Fibroblast of lung (primary cell): Measurements from ENCODE around the gene NEK7. TPM values are rescaled to one million over a fixed set of nuclear protein-coding genes. Genes with fewer than 3 reads are reported as not detected.

Experiments used
- DNase-seq, 2 donors: peaks; one replicate each; pipeline versions ENCODE4 v3.0.0 to v3.0.0-alpha.2; 2010; ENCODE audit warnings: low read depth in 2 of 2
- H2AFZ ChIP-seq: 2 replicates; pipeline ENCODE4 v1.5.1; 2012; ENCODE audit warnings: low read length, control low read depth, inconsistent platforms
- H3K27ac ChIP-seq: 2 replicates; pipeline ENCODE4 v1.5.1; 2011; ENCODE audit warnings: low read length, control low read depth; ENCODE audit not compliant: insufficient read depth
- H3K27me3 ChIP-seq: 2 replicates; pipeline ENCODE4 v1.5.1; 2011; ENCODE audit warnings: mild to moderate bottlenecking, low read length; ENCODE audit not compliant: control insufficient read depth, insufficient read depth
- H3K36me3 ChIP-seq: 2 replicates; pipeline ENCODE4 v1.5.1; 2011; ENCODE audit warnings: low read length; ENCODE audit not compliant: control insufficient read depth, insufficient read depth
- H3K4me1 ChIP-seq: 2 replicates; pipeline ENCODE4 v1.5.1; 2011; ENCODE audit warnings: low read length; ENCODE audit not compliant: control insufficient read depth, insufficient read depth; ENCODE audit errors: extremely low read depth
- H3K4me2 ChIP-seq: 2 replicates; pipeline ENCODE4 v1.5.1; 2011; ENCODE audit warnings: low read length, control low read depth; ENCODE audit not compliant: insufficient read depth; ENCODE audit errors: extremely low read depth
- H3K4me3 ChIP-seq, 4 experiments: fragments of 200-600 bp in 1 of 4; sonication (generic) in 1 of 4; replicated peaks in 1 of 4; 2 replicates each; pipeline ENCODE4 v1.5.1; 2011 to 2016; ENCODE audit warnings: low read length in 4 of 4, low read depth in 3 of 4, mild to moderate bottlenecking in 3 of 4, control low read depth in 2 of 4, inconsistent platforms in 1 of 4, mixed read lengths in 1 of 4; ENCODE audit not compliant: insufficient read depth in 1 of 4; ENCODE audit errors: control extremely low read depth in 1 of 4
- H3K79me2 ChIP-seq: 2 replicates; pipeline ENCODE4 v1.5.1; 2012; ENCODE audit warnings: mild to moderate bottlenecking, low read length, inconsistent platforms; ENCODE audit not compliant: control insufficient read depth, insufficient read depth
- H3K9ac ChIP-seq: 2 replicates; pipeline ENCODE4 v1.5.1; 2011; ENCODE audit warnings: mild to moderate bottlenecking, low read length, control low read depth; ENCODE audit not compliant: insufficient read depth
- H3K9me3 ChIP-seq: 2 replicates; pipeline ENCODE4 v1.5.1; 2012; ENCODE audit warnings: low read depth, low read length; ENCODE audit not compliant: control insufficient read depth, insufficient read depth
- H4K20me1 ChIP-seq: 2 replicates; pipeline ENCODE4 v1.5.1; 2011; ENCODE audit warnings: low read length; ENCODE audit not compliant: control insufficient read depth, insufficient read depth; ENCODE audit errors: extremely low read depth
- CTCF ChIP-seq, 2 donors: IDR thresholded peaks in 1 of 2; conservative IDR thresholded peaks in 1 of 2; 1 replicate in 1 of 2; 2 replicates in 1 of 2; pipeline ENCODE4 v1.5.1; 2011 to 2012; ENCODE audit warnings: low read length in 2 of 2, control low read depth in 1 of 2, inconsistent platforms in 1 of 2, low read depth in 1 of 2, mild to moderate bottlenecking in 1 of 2
- EZH2 ChIP-seq: IDR thresholded peaks from 2 replicates; pipeline ENCODE4 v1.5.1; 2012; ENCODE audit warnings: low read length, control low read depth, mild to moderate bottlenecking; ENCODE audit errors: missing control alignments
- polyA plus RNA-seq, 2 donors: library from polyadenylated mRNA; depleted of rRNA in 1 of 2; stranded (reverse) in 1 of 2; unstranded in 1 of 2; fragments of >200 nt; gene quantifications; 2 replicates each; pipeline ENCODE4 v1.2.1, GENCODE V29; 2011 to 2012; ENCODE audit warnings: missing spikeins in 1 of 2
- total RNA-seq: library from RNA; depleted of rRNA; stranded (reverse); fragments of >200 nt; gene quantifications from 2 replicates; pipeline ENCODE4 v1.2.1, GENCODE V29; 2014

Gene NEK7
- total and polyA plus RNA-seq, 2 donors (not counting 1 experiment from before 2014, with no cell fraction given), result 90.5 to 207 TPM

GRCh38 chr1:198174297-198174696 lies 17.5 kb downstream of the NEK7 start:
- H4K20me1 ChIP-seq, result no peaks in the 10 kb centered on the region
- no peak overlapping the region for H3K4me3 ChIP-seq
- DNase-seq, result peak in 1 of 2 donors; percentile 52
- H3K4me1 ChIP-seq, result no peaks in the 10 kb centered on the region
- no peak overlapping the region for H3K9ac ChIP-seq
- H3K9me3 ChIP-seq, result no peaks in the 10 kb centered on the region
- peaks cover 87% of the 10 kb centered on the region for H3K79me2 ChIP-seq
- TF ChIP-seq CTCF (conservative IDR thresholded peaks at IDR 0.05 in 1 of 2, IDR thresholded peaks at IDR 0.05 in 1 of 2; ENCODE audit: low read depth in 1 of 2, low read length in 2 of 2) (no peak), EZH2 (no peak)
- no peaks in the 10 kb centered on the region for H3K27me3 ChIP-seq
- H3K36me3 ChIP-seq, result no peaks in the 10 kb centered on the region
- H3K4me2 ChIP-seq, result no peak overlapping the region
- H2AFZ ChIP-seq, result no peak overlapping the region
- H3K27ac ChIP-seq, result peak overlapping the region; percentile 0

GRCh38 chr1:198175423-198176170 lies 18.8 kb downstream of the NEK7 start:
- peak overlapping the region; percentile 54 for H3K4me2 ChIP-seq
- no peaks in the 10 kb centered on the region for H3K4me1 ChIP-seq
- peaks cover 86% of the 10 kb centered on the region for H3K79me2 ChIP-seq
- H2AFZ ChIP-seq, result no peak overlapping the region
- DNase-seq, result peak; percentile 63 to 77
- no peak overlapping the region for H3K9ac ChIP-seq
- no peaks in the 10 kb centered on the region for H3K9me3 ChIP-seq
- H3K27ac ChIP-seq, result peak overlapping the region; percentile 51
- no peak overlapping the region for H3K4me3 ChIP-seq
- no peaks in the 10 kb centered on the region for H3K36me3 ChIP-seq
- TF ChIP-seq EZH2 (no peak), CTCF (conservative IDR thresholded peaks at IDR 0.05 in 1 of 2, IDR thresholded peaks at IDR 0.05 in 1 of 2; ENCODE audit: low read depth in 1 of 2, low read length in 2 of 2) (no peak)
- H4K20me1 ChIP-seq, result no peaks in the 10 kb centered on the region
- H3K27me3 ChIP-seq, result no peaks in the 10 kb centered on the region

GRCh38 chr1:198176179-198176578 lies 19.4 kb downstream of the NEK7 start:
- no peaks in the 10 kb centered on the region for H3K4me1 ChIP-seq
- no peaks in the 10 kb centered on the region for H3K9me3 ChIP-seq
- no peak overlapping the region for H3K4me3 ChIP-seq
- TF ChIP-seq EZH2 (no peak), CTCF (conservative IDR thresholded peaks at IDR 0.05 in 1 of 2, IDR thresholded peaks at IDR 0.05 in 1 of 2; ENCODE audit: low read depth in 1 of 2, low read length in 2 of 2) (no peak)
- no peaks in the 10 kb centered on the region for H3K27me3 ChIP-seq
- H4K20me1 ChIP-seq, result no peaks in the 10 kb centered on the region
- H3K27ac ChIP-seq, result peak overlapping the region; percentile 51
- no peak for DNase-seq
- no peak overlapping the region for H3K4me2 ChIP-seq
- H3K9ac ChIP-seq, result no peak overlapping the region
- H2AFZ ChIP-seq, result no peak overlapping the region
- peaks cover 86% of the 10 kb centered on the region for H3K79me2 ChIP-seq
- H3K36me3 ChIP-seq, result no peaks in the 10 kb centered on the region
